ENCODE data around the gene IGFBP6.
A peak's percentile ranks its signal among the peaks of the same experiment; 100 is the strongest.

IGFBP6 gene

GRCh38 chr12:53051058-53051880, 46.2 kb upstream of the IGFBP6 start (continued):
- TF ChIP-seq ZNF707 (tag by site-specific recombination; IDR thresholded peaks at IDR 0.05) (no peak), ZNF792 (tag by site-specific recombination; IDR thresholded peaks at IDR 0.05) (no peak), ZNF596 (tag by site-specific recombination; IDR thresholded peaks at IDR 0.05) (no peak), ZNF843 (tag by site-specific recombination; IDR thresholded peaks at IDR 0.05) (no peak), PATZ1 (tag by site-specific recombination; IDR thresholded peaks at IDR 0.05) (peak; percentile 40; the same call in 1 of the 2 replicates), OSR2 (tag by site-specific recombination; IDR thresholded peaks at IDR 0.05) (no peak), WT1 (tag by site-specific recombination; IDR thresholded peaks at IDR 0.05) (peak; percentile 29; the same call in 1 of the 2 replicates), REST (tag by site-specific recombination; IDR thresholded peaks at IDR 0.05) (no peak), ZBTB7A (tag by site-specific recombination; IDR thresholded peaks at IDR 0.05; ENCODE audit: low read depth) (no peak), GLIS2 (tag by site-specific recombination; IDR thresholded peaks at IDR 0.05) (no peak), ZNF558 (tag by site-specific recombination; IDR thresholded peaks at IDR 0.05) (no peak), ZNF529 (tag by site-specific recombination; IDR thresholded peaks at IDR 0.05; ENCODE audit: insufficient replicate concordance) (no peak), ZNF16 (tag by site-specific recombination; IDR thresholded peaks at IDR 0.05; ENCODE audit: low read depth) (no peak), ZNF10 (tag by site-specific recombination; IDR thresholded peaks at IDR 0.05) (no peak), MZF1 (tag by site-specific recombination; IDR thresholded peaks at IDR 0.05; ENCODE audit: borderline replicate concordance) (no peak), ZNF239 (tag by site-specific recombination; IDR thresholded peaks at IDR 0.05) (no peak), ZFHX2 (tag by site-specific recombination; conservative IDR thresholded peaks at IDR 0.05) (peak; percentile 63), ZNF777 (tag by site-specific recombination; IDR thresholded peaks at IDR 0.05; ENCODE audit: borderline replicate concordance) (no peak), ZNF830 (tag by site-specific recombination; IDR thresholded peaks at IDR 0.05; ENCODE audit: low read depth) (no peak), ZIC2 (tag by site-specific recombination; IDR thresholded peaks at IDR 0.05) (peak; percentile 91), ZNF24 (tag by site-specific recombination; IDR thresholded peaks at IDR 0.05) (no peak), REPIN1 (tag by site-specific recombination; IDR thresholded peaks at IDR 0.05; ENCODE audit: low read depth) (no peak), ZNF521 (tag by site-specific recombination; IDR thresholded peaks at IDR 0.05) (no peak), ZNF664 (tag by site-specific recombination; IDR thresholded peaks at IDR 0.05) (no peak), SETDB1 (IDR thresholded peaks at IDR 0.05; ENCODE audit: insufficient read length, low read length) (no peak), ZNF488 (tag by site-specific recombination; IDR thresholded peaks at IDR 0.05) (no peak), ZSCAN23 (tag by site-specific recombination; IDR thresholded peaks at IDR 0.05) (no peak), ZNF362 (tag by site-specific recombination; IDR thresholded peaks at IDR 0.05) (no peak), ZNF223 (tag by site-specific recombination; IDR thresholded peaks at IDR 0.05) (no peak), PRDM10 (tag by site-specific recombination; IDR thresholded peaks at IDR 0.05) (0 out of 2 replicates have a peak, but pooled peaks have one; percentile 19)

Data from HEK293 (cell line).